BJ (cell line): ENCODE results near the gene ANKRD10. TPM values are rescaled to one million over a fixed set of nuclear protein-coding genes. Genes with fewer than 3 reads are reported as not detected.

Experiments used
- CTCF ChIA-PET: fragments of 350-600 bp; formaldehyde crosslinking; extraction: SDS; loops from one replicate; lab custom pipeline; 2021; ENCODE audit warnings: antibody characterized with exemption, inconsistent platforms; lab: Yijun Ruan, JAX
- POLR2A ChIA-PET: fragments of 300-600 bp; sonication (Branson Sonifier 250); formaldehyde crosslinking; extraction: SDS; loops from one replicate; lab custom pipeline; 2021; ENCODE audit warnings: antibody characterized with exemption; lab: Charles Lee
- DNase-seq: peaks from one replicate; pipeline ENCODE4 v3.0.0-alpha.2; 2011; ENCODE audit warnings: low read depth
- H3K27me3 ChIP-seq: 2 replicates; pipeline ENCODE4 v1.6.0; 2011; ENCODE audit warnings: low read length; ENCODE audit not compliant: control insufficient read depth, insufficient read depth
- H3K36me3 ChIP-seq: 2 replicates; pipeline ENCODE4 v1.5.1; 2011; ENCODE audit warnings: low read length; ENCODE audit not compliant: control insufficient read depth, insufficient read depth
- H3K4me3 ChIP-seq: 2 replicates; pipeline ENCODE4 v1.5.1; 2011; ENCODE audit warnings: low read depth, mild to moderate bottlenecking, control low read depth, low read length
- polyA plus RNA-seq: library from polyadenylated mRNA; depleted of rRNA; stranded (reverse); fragments of >200 nt; gene quantifications from 2 replicates; pipeline ENCODE4 v1.2.3, GENCODE V29; 2011
- TF ChIP-seq, protein P1 (sequence below): IDR thresholded peaks from 2 replicates; pipeline ENCODE4 v1.5.1; 2011; ENCODE audit warnings: low read depth, mild to moderate bottlenecking, control low read depth, inconsistent platforms, low read length, moderate library complexity; ENCODE audit not compliant: insufficient read depth

ANKRD10 gene
- polyA plus RNA-seq, 1 experiment: 43.5 TPM

DNA sequence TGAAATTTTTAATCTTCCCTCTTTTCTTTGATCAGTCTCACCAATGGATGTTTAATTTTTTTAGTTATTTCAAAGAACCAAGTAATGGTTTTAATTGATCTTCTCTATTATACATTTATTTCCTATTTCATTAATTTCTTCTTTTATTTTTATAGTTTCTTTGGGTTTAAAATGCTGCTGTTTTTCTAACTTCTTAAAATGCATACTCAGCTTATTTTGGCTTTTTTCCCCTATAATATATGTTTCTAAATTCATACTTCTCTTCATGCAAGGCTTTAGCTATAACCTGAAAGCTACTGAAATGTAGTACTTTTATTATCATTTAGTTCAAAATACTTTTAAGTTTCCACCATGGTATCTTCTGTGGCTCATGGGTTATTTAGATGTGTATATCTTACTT lies 53.9 kb downstream of the ANKRD10 start:
- no peak for DNase-seq
- Histone ChIP-seq H3K4me3 (no peak overlapping the region), H3K36me3 (no peaks in the 10 kb centered on the region), H3K27me3 (peaks cover 2% of the 10 kb centered on the region; the same call in 1 of the 2 replicates)
- POLR2A ChIA-PET: no interaction called here
- TF ChIP-seq, protein P1, sequence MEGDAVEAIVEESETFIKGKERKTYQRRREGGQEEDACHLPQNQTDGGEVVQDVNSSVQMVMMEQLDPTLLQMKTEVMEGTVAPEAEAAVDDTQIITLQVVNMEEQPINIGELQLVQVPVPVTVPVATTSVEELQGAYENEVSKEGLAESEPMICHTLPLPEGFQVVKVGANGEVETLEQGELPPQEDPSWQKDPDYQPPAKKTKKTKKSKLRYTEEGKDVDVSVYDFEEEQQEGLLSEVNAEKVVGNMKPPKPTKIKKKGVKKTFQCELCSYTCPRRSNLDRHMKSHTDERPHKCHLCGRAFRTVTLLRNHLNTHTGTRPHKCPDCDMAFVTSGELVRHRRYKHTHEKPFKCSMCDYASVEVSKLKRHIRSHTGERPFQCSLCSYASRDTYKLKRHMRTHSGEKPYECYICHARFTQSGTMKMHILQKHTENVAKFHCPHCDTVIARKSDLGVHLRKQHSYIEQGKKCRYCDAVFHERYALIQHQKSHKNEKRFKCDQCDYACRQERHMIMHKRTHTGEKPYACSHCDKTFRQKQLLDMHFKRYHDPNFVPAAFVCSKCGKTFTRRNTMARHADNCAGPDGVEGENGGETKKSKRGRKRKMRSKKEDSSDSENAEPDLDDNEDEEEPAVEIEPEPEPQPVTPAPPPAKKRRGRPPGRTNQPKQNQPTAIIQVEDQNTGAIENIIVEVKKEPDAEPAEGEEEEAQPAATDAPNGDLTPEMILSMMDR: no peak
- CTCF ChIA-PET: no interaction called here

DNA sequence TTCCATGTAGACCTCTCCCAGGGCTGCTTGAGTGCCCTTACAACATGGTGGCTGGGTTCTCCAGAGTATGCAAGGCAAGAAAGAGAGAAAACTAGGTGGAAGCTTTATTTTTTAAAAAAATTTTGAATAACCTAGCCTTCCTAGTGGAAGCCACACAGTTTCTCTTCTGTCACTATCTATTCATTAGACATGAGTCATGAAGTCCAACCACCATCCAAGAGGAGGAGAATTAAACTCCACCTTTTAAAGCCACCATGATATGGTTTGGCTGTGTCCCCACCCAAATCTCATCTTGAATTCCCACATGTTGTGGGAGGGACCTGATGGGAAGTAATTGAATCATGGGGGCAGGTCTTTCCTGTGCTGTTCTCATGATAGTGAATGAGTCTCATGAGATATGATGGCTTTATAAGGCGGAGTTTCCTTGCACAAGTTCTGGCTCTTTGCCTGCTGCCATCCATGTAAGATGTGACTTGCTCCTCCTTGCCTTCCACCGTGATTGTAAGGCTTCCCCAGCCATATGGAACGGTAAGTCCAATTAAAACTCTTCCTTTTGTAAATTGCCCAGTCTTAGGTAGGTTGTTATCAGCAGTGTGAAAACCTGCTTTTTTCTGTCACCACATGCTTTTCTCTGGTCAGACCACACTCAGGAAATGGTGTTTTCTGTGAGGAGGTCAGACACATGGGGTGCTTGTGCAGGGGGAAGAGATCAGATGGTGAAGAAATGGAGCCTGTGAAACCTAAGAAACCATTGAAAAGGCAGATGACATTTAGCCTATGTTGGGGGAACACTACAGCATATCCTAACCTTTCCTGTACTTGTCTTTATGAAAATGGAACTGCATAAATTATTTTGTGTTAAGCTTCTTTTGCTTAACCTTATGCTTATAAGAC lies 57.7 kb downstream of the ANKRD10 start:
- DNase-seq: no peak
- TF ChIP-seq, protein P1: no peak
- ChIA-PET POLR2A (no interaction called here), CTCF (interaction anchor here (1.0 kb wide), 1 partner anchor 13 kb away, joined by 4 read pairs; no protein-coding TSS in a partner anchor)
- Histone ChIP-seq H3K36me3 (no peaks in the 10 kb centered on the region), H3K4me3 (no peak overlapping the region), H3K27me3 (peaks cover 2% of the 10 kb centered on the region; the same call in 1 of the 2 replicates)

- peaks cover 7% of the 10 kb centered on the region; the same call in 1 of the 2 replicates for H3K27me3 ChIP-seq
- no peak overlapping the region for H3K4me3 ChIP-seq
- ChIA-PET POLR2A (no interaction called here), CTCF (no interaction called here)
- DNase-seq: no peak
- TF ChIP-seq, protein P1: no peak
- no peaks in the 10 kb centered on the region for H3K36me3 ChIP-seq
Observed at GRCh38 chr13:110855363-110855762, 59.5 kb downstream of the ANKRD10 start.

DNA sequence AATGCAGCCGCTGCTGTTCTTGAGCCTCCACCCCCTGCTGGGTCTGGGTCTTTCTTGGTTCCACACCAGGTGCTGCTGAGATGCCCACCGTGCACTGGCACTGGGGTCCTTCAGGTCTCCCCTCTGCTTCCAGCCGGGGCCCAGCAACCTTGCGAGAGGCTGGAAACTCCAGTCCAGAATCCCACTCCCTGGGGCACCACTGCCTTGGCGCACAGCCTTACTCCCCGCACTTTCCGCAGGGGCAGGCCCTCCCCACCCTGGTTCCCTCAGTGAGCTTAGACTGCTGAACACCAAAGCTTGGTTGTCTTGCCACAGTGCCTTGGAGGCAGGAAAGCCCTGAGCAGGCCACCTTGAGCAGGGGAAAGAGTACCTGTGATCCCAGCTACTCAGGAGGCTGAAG lies 60.0 kb downstream of the ANKRD10 start:
- TF ChIP-seq, protein P1: no peak
- no peak for DNase-seq
- Histone ChIP-seq H3K27me3 (peaks cover 10% of the 10 kb centered on the region; the same call in 1 of the 2 replicates), H3K4me3 (no peak overlapping the region), H3K36me3 (no peaks in the 10 kb centered on the region)
- POLR2A ChIA-PET: no interaction called here
- CTCF ChIA-PET: no interaction called here

GRCh38 chr13:110853235-110853721 lies 61.6 kb downstream of the ANKRD10 start:
- TF ChIP-seq, protein P1: no peak
- Histone ChIP-seq H3K4me3 (no peak overlapping the region), H3K27me3 (peaks cover 8% of the 10 kb centered on the region), H3K36me3 (no peaks in the 10 kb centered on the region)
- DNase-seq: no peak
- CTCF ChIA-PET: interaction anchor here (1.1 kb wide), 1 partner anchor 62 kb away, joined by 5 read pairs; no protein-coding TSS in a partner anchor
- POLR2A ChIA-PET: interaction anchor here (0.6 kb wide), 1 partner anchor 141 kb away, joined by 3 read pairs; no protein-coding TSS in a partner anchor
